Measurements from ENCODE around the gene EVL. TPM values are rescaled to one million over a fixed set of nuclear protein-coding genes. Genes with fewer than 3 reads are reported as not detected.
A peak's percentile ranks its signal among the peaks of the same experiment; 100 is the strongest.
"Not testable (repeated sequence)": the region's sequence is repeated elsewhere in the genome, so short reads cannot be mapped to it uniquely, and the experiment has no call there.

The EVL gene
- total RNA-seq, 1 experiment from 2014 or later, result 24.1 TPM

GRCh38 chr14:100038065-100038464, 27.2 kb upstream of the EVL start:
- no peak for DNase-seq (ENCODE audit: low read depth)

GRCh38 chr14:100039903-100040302, 25.3 kb upstream of the EVL start:
- no peak for DNase-seq (ENCODE audit: low read depth)

- no peak for DNase-seq (ENCODE audit: low read depth)
These were observed 24.0 kb upstream of the EVL start for GRCh38 chr14:100041271-100041670.

- DNase-seq (ENCODE audit: low read depth), result no peak
These were observed 22.9 kb upstream of the EVL start for GRCh38 chr14:100042286-100042685.

- DNase-seq (ENCODE audit: low read depth), result no peak
These were observed 19.4 kb upstream of the EVL start for GRCh38 chr14:100045642-100046344.

GRCh38 chr14:100047600-100047999, 17.6 kb upstream of the EVL start:
- no peak for DNase-seq (ENCODE audit: low read depth)

GRCh38 chr14:100048786-100049185, 16.4 kb upstream of the EVL start:
- DNase-seq (ENCODE audit: low read depth), result no peak

GRCh38 chr14:100049220-100049619, 16.0 kb upstream of the EVL start:
- DNase-seq (ENCODE audit: low read depth), result peak; percentile 97

GRCh38 chr14:100051103-100051502, 14.1 kb upstream of the EVL start:
- no peak for DNase-seq (ENCODE audit: low read depth)

GRCh38 chr14:100051543-100051942, 13.7 kb upstream of the EVL start:
- DNase-seq (ENCODE audit: low read depth), result no peak

- no peak for DNase-seq (ENCODE audit: low read depth)
These were observed 12.4 kb upstream of the EVL start for GRCh38 chr14:100052819-100053218.

- DNase-seq (ENCODE audit: low read depth), result no peak
These were observed 10.7 kb upstream of the EVL start for GRCh38 chr14:100054316-100055075.

GRCh38 chr14:100056431-100056830, 8.8 kb upstream of the EVL start:
- DNase-seq (ENCODE audit: low read depth), result no peak

GRCh38 chr14:100056964-100057795, 8.0 kb upstream of the EVL start:
- DNase-seq (ENCODE audit: low read depth), result peak; percentile 33

- no peak for DNase-seq (ENCODE audit: low read depth)
These were observed 6.3 kb upstream of the EVL start for GRCh38 chr14:100058777-100059437.

GRCh38 chr14:100059438-100059781, 5.8 kb upstream of the EVL start:
- no peak for DNase-seq (ENCODE audit: low read depth)

GRCh38 chr14:100060760-100061159, 4.5 kb upstream of the EVL start:
- no peak for DNase-seq (ENCODE audit: low read depth)

- DNase-seq (ENCODE audit: low read depth), result no peak
These were observed 2.6 kb upstream of the EVL start for GRCh38 chr14:100062590-100062989.

GRCh38 chr14:100063314-100063941, 1.8 kb upstream of the EVL start:
- no peak for DNase-seq (ENCODE audit: low read depth)

- DNase-seq (ENCODE audit: low read depth), result not testable (repeated sequence)
These were observed 708 bp upstream of the EVL start for GRCh38 chr14:100064335-100065092.
